HPDE6-E6E7 (cell line): ENCODE results near the gene GPN2.

Experiments used
- DNase-seq: peaks from one replicate; pipeline ENCODE4 v3.0.0; 2011; ENCODE audit warnings: missing footprints; ENCODE audit errors: extremely low spot score

Gene GPN2

GRCh38 chr1:26889551-26890466 is at the start of gene GPN2:
Gene GPN2, minus strand, starts transcription at chr1:26890283. Its CDS starts 187 bp downstream, at chr1:26890096.
- peak; percentile 74 for DNase-seq

- no peak for DNase-seq
Measured at GRCh38 chr1:26938659-26939025, 48.6 kb upstream of the GPN2 start.

GRCh38 chr1:26938004-26938658 is 48.0 kb upstream of the GPN2 start:
- DNase-seq: no peak

GRCh38 chr1:26936823-26937222 is 46.7 kb upstream of the GPN2 start:
- DNase-seq: no peak

GRCh38 chr1:26932531-26932930 is 42.4 kb upstream of the GPN2 start:
- no peak for DNase-seq

- no peak for DNase-seq
Measured at GRCh38 chr1:26923711-26924110, 33.6 kb upstream of the GPN2 start.

GRCh38 chr1:26922901-26923300 is 32.8 kb upstream of the GPN2 start:
- DNase-seq: no peak

- no peak for DNase-seq
Measured at GRCh38 chr1:26922431-26922729, 32.3 kb upstream of the GPN2 start.

- DNase-seq: peak; percentile 98
Measured at GRCh38 chr1:26921540-26922430, 31.7 kb upstream of the GPN2 start, which contains the start of gene NUDC. Gene NUDC, plus strand, starts transcription at chr1:26921743. Its CDS starts 106 bp downstream, at chr1:26921849.

GRCh38 chr1:26921126-26921539 is 31.1 kb upstream of the GPN2 start:
- DNase-seq: no peak

GRCh38 chr1:26915204-26915842 is 25.2 kb upstream of the GPN2 start:
- no peak for DNase-seq

- DNase-seq: no peak
Measured at GRCh38 chr1:26913754-26914619, 23.9 kb upstream of the GPN2 start, which contains the start of gene NR0B2. Gene NR0B2, minus strand, starts transcription at chr1:26913975. Its CDS starts 35 bp downstream, at chr1:26913940.

- no peak for DNase-seq
Measured at GRCh38 chr1:26913389-26913753, 23.3 kb upstream of the GPN2 start.

GRCh38 chr1:26912147-26912490 is 22.0 kb upstream of the GPN2 start:
- no peak for DNase-seq

- no peak for DNase-seq
Measured at GRCh38 chr1:26911399-26912146, 21.5 kb upstream of the GPN2 start.

GRCh38 chr1:26910343-26911160 is 20.5 kb upstream of the GPN2 start:
- DNase-seq: no peak

- DNase-seq: no peak
Measured at GRCh38 chr1:26909951-26910342, 19.9 kb upstream of the GPN2 start.

- DNase-seq: peak; percentile 98
Measured at GRCh38 chr1:26907071-26907917, 17.2 kb upstream of the GPN2 start.
